ENCODE results near the gene NOXA1.
"Not testable (repeated sequence)": the region's sequence is repeated elsewhere in the genome, so short reads cannot be mapped to it uniquely, and the experiment has no call there.

Gene NOXA1, protein sequence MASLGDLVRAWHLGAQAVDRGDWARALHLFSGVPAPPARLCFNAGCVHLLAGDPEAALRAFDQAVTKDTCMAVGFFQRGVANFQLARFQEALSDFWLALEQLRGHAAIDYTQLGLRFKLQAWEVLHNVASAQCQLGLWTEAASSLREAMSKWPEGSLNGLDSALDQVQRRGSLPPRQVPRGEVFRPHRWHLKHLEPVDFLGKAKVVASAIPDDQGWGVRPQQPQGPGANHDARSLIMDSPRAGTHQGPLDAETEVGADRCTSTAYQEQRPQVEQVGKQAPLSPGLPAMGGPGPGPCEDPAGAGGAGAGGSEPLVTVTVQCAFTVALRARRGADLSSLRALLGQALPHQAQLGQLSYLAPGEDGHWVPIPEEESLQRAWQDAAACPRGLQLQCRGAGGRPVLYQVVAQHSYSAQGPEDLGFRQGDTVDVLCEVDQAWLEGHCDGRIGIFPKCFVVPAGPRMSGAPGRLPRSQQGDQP
- total RNA-seq: 5.3 to 7.6 reads per million in 2 donors

DNA sequence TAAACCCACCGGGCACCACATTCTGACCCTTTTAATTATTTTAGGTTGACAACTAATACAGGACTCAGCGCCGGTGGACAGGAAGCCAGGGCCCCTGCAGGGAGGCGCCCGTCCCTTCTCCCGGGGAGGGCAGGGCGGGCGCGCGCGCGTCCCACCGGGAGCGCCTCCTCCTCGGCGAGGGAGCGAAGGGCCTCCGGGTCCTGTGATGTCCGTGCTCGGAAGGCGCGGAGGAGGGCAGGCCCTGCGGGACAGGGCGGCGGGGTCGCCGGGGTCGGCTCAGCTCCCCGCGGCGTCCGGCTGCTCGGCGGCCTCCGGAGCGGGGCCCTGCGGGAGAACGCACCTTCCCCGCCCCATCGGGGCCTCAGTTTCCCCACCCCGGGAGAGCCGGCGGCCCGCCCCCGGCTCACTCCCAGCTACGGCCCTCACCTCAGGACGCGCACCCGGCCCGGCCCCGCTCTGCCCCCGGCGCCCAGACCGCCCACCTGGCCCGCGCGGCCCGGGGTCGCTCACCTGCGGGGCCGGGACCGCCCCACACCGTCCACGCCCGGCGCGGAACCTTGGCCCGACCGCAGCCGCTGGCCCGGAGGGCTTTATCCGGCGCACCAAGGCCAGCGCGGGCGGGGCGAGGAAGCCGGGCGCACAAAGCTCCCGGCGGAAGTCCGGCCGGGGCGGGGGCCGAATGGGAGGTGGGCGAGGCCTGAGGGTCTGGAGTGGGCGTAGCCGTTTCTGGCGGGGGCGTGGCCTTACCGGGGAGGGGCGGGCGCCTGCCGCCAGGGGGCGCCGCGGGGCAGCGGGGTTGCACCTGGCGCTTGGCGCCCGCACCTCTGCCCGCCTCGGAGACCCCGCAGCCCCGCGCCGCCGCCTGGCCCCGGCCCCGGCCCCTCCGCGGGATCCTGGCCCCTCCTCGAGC is at the start of gene NOXA1, which contains the start of gene EXD3:
TSS of gene NOXA1 (plus strand) at position 790 of the 910 bp plus-strand sequence. CDS start 137 bp downstream, outside the sequence.
TSS of gene EXD3 (minus strand) at position 559 of the 910 bp plus-strand sequence. CDS start 27,805 bp downstream, outside the sequence.
- peak; percentile 85 to 93 (median 90) for DNase-seq

GRCh38 chr9:137373611-137373980 is 49.6 kb upstream of the NOXA1 start:
- DNase-seq: no peak

- no peak for DNase-seq
These were observed 48.9 kb upstream of the NOXA1 start for GRCh38 chr9:137374131-137374845.

- DNase-seq: no peak
These were observed 47.7 kb upstream of the NOXA1 start for GRCh38 chr9:137375321-137376058.

DNA sequence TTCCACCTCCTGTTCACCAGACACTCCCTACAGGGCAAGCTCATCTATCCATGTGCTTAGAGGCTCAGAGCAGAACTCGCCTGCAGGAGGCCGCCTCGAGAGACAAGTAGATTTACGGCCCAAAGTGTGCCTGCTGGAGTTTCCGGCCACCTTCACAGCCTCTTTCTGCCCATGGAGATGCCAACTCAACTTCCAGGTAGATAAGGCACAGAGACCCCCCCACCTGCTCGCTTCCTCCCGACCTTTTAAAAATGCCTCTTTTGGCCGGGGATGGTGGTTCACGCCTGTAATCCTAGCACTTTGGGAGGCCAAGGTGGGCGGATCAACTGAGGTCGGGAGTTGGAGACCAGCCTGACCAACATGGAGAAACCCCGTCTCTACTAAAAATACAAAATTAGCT is 46.8 kb upstream of the NOXA1 start:
- DNase-seq: no peak

- DNase-seq: not testable (repeated sequence)
These were observed 44.3 kb upstream of the NOXA1 start for GRCh38 chr9:137378688-137379410.

GRCh38 chr9:137379761-137380161 is 43.4 kb upstream of the NOXA1 start:
- DNase-seq: no peak

DNA sequence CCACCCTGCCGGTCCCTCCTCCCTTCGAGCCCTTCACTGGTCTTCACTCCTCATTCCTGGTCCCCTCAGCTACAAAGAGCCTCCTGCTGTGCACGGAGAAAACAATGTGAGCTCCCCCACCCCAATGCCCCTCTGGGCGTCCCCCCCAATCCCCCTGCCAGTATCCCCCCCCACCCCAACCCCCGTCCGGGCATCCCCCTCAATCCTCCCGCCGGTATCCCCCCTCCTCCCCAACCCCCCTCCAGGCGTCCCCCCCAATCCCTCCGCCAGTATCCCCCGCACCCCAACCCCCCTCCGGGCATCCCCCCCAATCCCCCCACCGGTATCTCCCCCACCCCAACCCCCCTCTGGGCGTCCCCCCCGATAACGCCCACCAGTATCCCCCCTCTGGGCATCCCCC is 43.0 kb upstream of the NOXA1 start:
- DNase-seq: no peak

DNA sequence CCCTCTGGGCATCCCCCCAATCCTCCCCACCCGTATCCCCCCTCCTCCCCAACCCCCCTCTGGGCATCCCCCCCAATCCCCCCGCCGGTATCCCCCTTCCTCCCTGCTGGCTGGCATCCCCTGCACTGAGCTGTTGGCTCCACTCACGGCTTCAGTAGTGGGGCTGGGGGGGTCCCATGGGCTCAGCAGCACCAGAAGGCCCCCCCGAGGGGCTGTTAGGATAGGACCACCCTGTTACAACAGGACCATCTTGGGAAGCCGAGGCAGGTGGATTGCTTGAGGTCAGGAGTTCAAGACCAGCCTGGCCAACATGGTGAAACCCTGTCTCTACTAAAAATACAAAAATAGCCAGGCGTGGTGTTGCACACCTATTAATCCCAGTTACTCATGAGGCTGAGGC is 42.6 kb upstream of the NOXA1 start:
- DNase-seq: no peak

GRCh38 chr9:137381501-137382443 is 41.4 kb upstream of the NOXA1 start:
- DNase-seq: no peak

- DNase-seq: no peak
These were observed 40.6 kb upstream of the NOXA1 start for GRCh38 chr9:137382444-137383080.

- peak in 1 of 5 experiments; percentile 8 for DNase-seq
These were observed 40.0 kb upstream of the NOXA1 start for GRCh38 chr9:137383081-137383783.

- no peak for DNase-seq
These were observed 39.1 kb upstream of the NOXA1 start for GRCh38 chr9:137383784-137384756.

DNA sequence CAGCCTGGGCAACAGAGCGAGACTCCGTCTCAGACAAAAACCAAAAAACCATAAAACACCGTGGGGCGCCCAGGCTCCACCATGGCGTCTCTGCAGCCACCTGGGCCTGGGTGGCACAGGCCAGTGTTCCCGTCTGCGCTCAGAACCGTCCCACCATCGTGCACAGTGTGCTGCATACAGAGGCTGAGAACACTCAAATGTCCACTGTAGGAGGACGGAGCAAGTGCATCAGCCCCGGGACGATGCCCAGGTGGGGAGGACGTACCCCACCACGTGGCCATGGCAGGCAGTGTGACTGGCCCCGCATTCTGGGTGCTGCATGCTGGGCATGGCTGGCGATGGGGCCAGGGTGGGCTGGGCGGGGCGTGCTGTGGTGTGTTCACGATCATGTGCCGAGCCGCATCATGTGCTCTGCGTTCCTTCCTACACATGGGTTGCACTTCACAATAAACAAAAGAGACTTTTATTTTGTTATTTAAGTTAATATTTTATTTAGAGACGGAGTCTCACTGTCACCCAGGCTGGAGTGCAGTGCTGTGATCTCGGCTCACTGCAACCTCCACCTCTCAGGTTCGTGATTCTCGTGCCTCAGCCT is 38.0 kb upstream of the NOXA1 start:
- no peak for DNase-seq

DNA sequence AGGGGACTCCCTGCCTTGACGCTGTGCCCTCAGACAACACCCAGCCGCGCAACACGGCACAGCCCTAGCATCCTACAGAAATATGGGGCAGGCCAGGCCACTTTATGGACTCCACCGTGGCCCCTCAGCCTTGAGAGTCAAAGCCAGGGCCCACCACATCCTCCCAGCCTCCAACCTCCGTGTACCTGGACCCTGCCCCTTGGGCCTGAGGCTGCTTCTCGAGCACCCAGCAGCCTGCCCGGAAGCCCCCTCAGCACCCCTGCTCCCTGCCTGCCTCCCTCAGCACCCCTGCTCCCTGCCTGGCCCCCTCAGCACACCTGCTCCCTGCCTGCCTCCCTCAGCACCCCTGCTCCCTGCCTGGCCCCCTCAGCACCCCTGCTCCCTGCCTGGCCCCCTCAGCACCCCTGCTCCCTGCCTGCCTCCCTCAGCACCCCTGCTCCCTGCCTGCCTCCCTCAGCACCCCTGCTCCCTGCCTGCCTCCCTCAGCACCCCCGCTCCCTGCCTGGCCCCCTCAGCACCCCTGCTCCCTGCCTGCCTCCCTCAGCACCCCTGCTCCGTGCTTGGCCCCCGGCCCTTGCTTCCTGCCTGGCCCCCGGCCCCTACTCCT is 36.6 kb upstream of the NOXA1 start:
- peak in 1 of 5 experiments; percentile 34 for DNase-seq

- DNase-seq: peak in 1 of 5 experiments; percentile 85
These were observed 35.9 kb upstream of the NOXA1 start for GRCh38 chr9:137387114-137387890.
